ENCODE data around the gene PYGB. TPM values are rescaled to one million over a fixed set of nuclear protein-coding genes. Genes with fewer than 3 reads are reported as not detected.
"Not testable (repeated sequence)": the region's sequence is repeated elsewhere in the genome, so short reads cannot be mapped to it uniquely, and the experiment has no call there.

PYGB gene
- total RNA-seq, 1 experiment from 2014 or later, result 63.3 TPM

GRCh38 chr20:25301357-25301920, 53.6 kb downstream of the PYGB start:
- no peak for DNase-seq (ENCODE audit: low spot score)
- in situ Hi-C loops (cut with HindIII; ENCODE audit: low sequenced_read_pairs), result no loop called here

- in situ Hi-C loops (cut with HindIII; ENCODE audit: low sequenced_read_pairs), result no loop called here
These were observed 54.7 kb downstream of the PYGB start for GRCh38 chr20:25302596-25302995.

GRCh38 chr20:25303292-25304024, 55.6 kb downstream of the PYGB start:
- in situ Hi-C loops (cut with HindIII; ENCODE audit: low sequenced_read_pairs), result no loop called here
- no peak for DNase-seq (ENCODE audit: low spot score)

More at GRCh38 chr20:25302596-25302995, 54.7 kb downstream of the PYGB start:
- DNase-seq (ENCODE audit: low spot score), result no peak

GRCh38 chr20:25304025-25304549, 56.2 kb downstream of the PYGB start:
- in situ Hi-C loops (cut with HindIII; ENCODE audit: low sequenced_read_pairs), result no loop called here

GRCh38 chr20:25306991-25307903, 59.4 kb downstream of the PYGB start:
- in situ Hi-C loops (cut with HindIII; ENCODE audit: low sequenced_read_pairs), result no loop called here
- DNase-seq (ENCODE audit: low spot score), result no peak

More at GRCh38 chr20:25304025-25304549, 56.2 kb downstream of the PYGB start:
- DNase-seq (ENCODE audit: low spot score), result no peak

- in situ Hi-C loops (cut with HindIII; ENCODE audit: low sequenced_read_pairs), result no loop called here
- DNase-seq (ENCODE audit: low spot score), result no peak
These were observed 60.2 kb downstream of the PYGB start for GRCh38 chr20:25308083-25308491.

GRCh38 chr20:25308671-25309394, 60.9 kb downstream of the PYGB start:
- in situ Hi-C loops (cut with HindIII; ENCODE audit: low sequenced_read_pairs), result no loop called here

GRCh38 chr20:25309395-25310267, 61.7 kb downstream of the PYGB start:
- in situ Hi-C loops (cut with HindIII; ENCODE audit: low sequenced_read_pairs), result no loop called here
- DNase-seq (ENCODE audit: low spot score), result no peak

More at GRCh38 chr20:25308671-25309394, 60.9 kb downstream of the PYGB start:
- DNase-seq (ENCODE audit: low spot score), result no peak

- in situ Hi-C loops (cut with HindIII; ENCODE audit: low sequenced_read_pairs), result no loop called here
- DNase-seq (ENCODE audit: low spot score), result peak; percentile 61
These were observed 62.5 kb downstream of the PYGB start for GRCh38 chr20:25310268-25310920.

GRCh38 chr20:25310921-25311728, 63.2 kb downstream of the PYGB start:
- in situ Hi-C loops (cut with HindIII; ENCODE audit: low sequenced_read_pairs), result no loop called here
- DNase-seq (ENCODE audit: low spot score), result no peak

- in situ Hi-C loops (cut with HindIII; ENCODE audit: low sequenced_read_pairs); DNase-seq (ENCODE audit: low spot score): not testable (repeated sequence)
These were observed 64.8 kb downstream of the PYGB start for GRCh38 chr20:25312716-25313115.

GRCh38 chr20:25313593-25313992, 65.7 kb downstream of the PYGB start:
- in situ Hi-C loops (cut with HindIII; ENCODE audit: low sequenced_read_pairs), result no loop called here

GRCh38 chr20:25314497-25315417, 66.9 kb downstream of the PYGB start:
- in situ Hi-C loops (cut with HindIII; ENCODE audit: low sequenced_read_pairs), result no loop called here
- DNase-seq (ENCODE audit: low spot score), result peak; percentile 47

More at GRCh38 chr20:25313593-25313992, 65.7 kb downstream of the PYGB start:
- DNase-seq (ENCODE audit: low spot score), result no peak

GRCh38 chr20:25315418-25316210, 67.7 kb downstream of the PYGB start:
- in situ Hi-C loops (cut with HindIII; ENCODE audit: low sequenced_read_pairs), result no loop called here
- no peak for DNase-seq (ENCODE audit: low spot score)
